HepG2 (cell line): ENCODE measurements around the gene UNC13D.
"Not testable (repeated sequence)": the region's sequence is repeated elsewhere in the genome, so short reads cannot be mapped to it uniquely, and the experiment has no call there.

Experiments
- CTCF ChIP-seq: sonication (generic); formaldehyde crosslinking; IDR thresholded peaks from 2 replicates; pipeline ENCODE4 v1.5.0; 2020; ENCODE audit warnings: mild to moderate bottlenecking, missing genetic modification reagents, moderate library complexity
- EZH2 ChIP-seq: conservative IDR thresholded peaks from 2 replicates; pipeline ENCODE4 v1.6.1; 2012; ENCODE audit warnings: mild to moderate bottlenecking, low read depth, low read length, moderate library complexity
- FOXA3 ChIP-seq: IDR thresholded peaks from 2 replicates; pipeline ENCODE4 v1.6.1; 2016; ENCODE audit warnings: missing genetic modification reagents, missing compliant biosample characterization
- FOXM1 ChIP-seq: sonication (generic); formaldehyde crosslinking; IDR thresholded peaks from 2 replicates; pipeline ENCODE4 v1.5.0; 2020; ENCODE audit warnings: missing genetic modification reagents
- HDAC2 ChIP-seq: sonication (generic); formaldehyde crosslinking; IDR thresholded peaks from 2 replicates; pipeline ENCODE4 v1.4.0; 2020; ENCODE audit warnings: missing genetic modification reagents
- HNF4A ChIP-seq: sonication (generic); formaldehyde crosslinking; IDR thresholded peaks from 2 replicates; pipeline ENCODE4 v1.4.0; 2020; ENCODE audit warnings: missing genetic modification reagents
- JUNB ChIP-seq: sonication (generic); formaldehyde crosslinking; IDR thresholded peaks from 2 replicates; pipeline ENCODE4 v1.8.0; 2022; ENCODE audit warnings: missing genetic modification reagents, mild to moderate bottlenecking, borderline replicate concordance
- MAF1 ChIP-seq: sonication (generic); formaldehyde crosslinking; IDR thresholded peaks from 2 replicates; pipeline ENCODE4 v1.5.0; 2020; ENCODE audit warnings: missing genetic modification reagents, borderline replicate concordance
- PHB2 ChIP-seq: fragments of 450-650 bp; IDR thresholded peaks from 2 replicates; pipeline ENCODE4 v1.6.1; 2018; ENCODE audit not compliant: partially characterized antibody
- RBAK ChIP-seq: sonication (generic); formaldehyde crosslinking; IDR thresholded peaks from 2 replicates; pipeline ENCODE4 v1.5.1; 2020; ENCODE audit warnings: mild to moderate bottlenecking, missing genetic modification reagents
- SYNCRIP ChIP-seq: fragments of 200-400 bp; formaldehyde crosslinking; IDR thresholded peaks from 2 replicates; pipeline ENCODE4 v1.6.1; 2018; ENCODE audit warnings: mild to moderate bottlenecking, low read depth, low read length; ENCODE audit not compliant: insufficient read depth
- TBX2 ChIP-seq: sonication (generic); formaldehyde crosslinking; IDR thresholded peaks from 2 replicates; pipeline ENCODE4 v1.5.0; 2020; ENCODE audit warnings: missing genetic modification reagents, mild to moderate bottlenecking, borderline replicate concordance
- ZNF609 ChIP-seq: sonication (generic); formaldehyde crosslinking; IDR thresholded peaks from 2 replicates; pipeline ENCODE4 v1.4.0; 2020; ENCODE audit warnings: mild to moderate bottlenecking, missing genetic modification reagents, borderline replicate concordance

- not testable (repeated sequence) for TF ChIP-seq HNF4A; JUNB; HDAC2 (CRISPR knock-in tag); CTCF (CRISPR knock-in tag); EZH2; ZNF609; FOXA3 (CRISPR knock-in tag); PHB2; FOXM1; TBX2; MAF1; RBAK (CRISPR knock-in tag); SYNCRIP
Measured at GRCh38 chr17:75859358-75859757, 15.2 kb upstream of the UNC13D start.
